Ascending aorta (tissue), 2 donors: ENCODE measurements around the gene EXOC7. TPM values are rescaled to one million over a fixed set of nuclear protein-coding genes. Genes with fewer than 3 reads are reported as not detected.

Experiments
- DNase-seq, 2 donors: peaks; one replicate each; pipeline ENCODE4 v3.0.0-alpha.2; 2019; ENCODE audit warnings: low spot score in 2 of 2
- H3K27ac ChIP-seq, 2 donors: fragments of 200-600 bp; sonication (generic); one replicate each; pipeline ENCODE4 v1.5.1; 2016 to 2017; ENCODE audit warnings: mild to moderate bottlenecking in 1 of 2
- H3K27me3 ChIP-seq: fragments of 200-600 bp; sonication (generic); one replicate; pipeline ENCODE4 v1.5.1; 2017
- H3K36me3 ChIP-seq, 2 donors: fragments of 200-600 bp; sonication (generic); one replicate each; pipeline ENCODE4 v1.5.1; 2016
- H3K4me1 ChIP-seq, 2 donors: fragments of 200-600 bp; sonication (generic); one replicate each; pipeline ENCODE4 v1.5.1; 2016 to 2017; ENCODE audit warnings: mild to moderate bottlenecking in 1 of 2
- H3K4me3 ChIP-seq, 2 donors: fragments of 200-600 bp; sonication (generic); one replicate each; pipeline ENCODE4 v1.5.1; 2016 to 2017; ENCODE audit warnings: mild to moderate bottlenecking in 1 of 2
- H3K9me3 ChIP-seq, 2 donors: fragments of 200-600 bp; sonication (generic); one replicate each; pipeline ENCODE4 v1.5.1; 2016
- CTCF ChIP-seq, 3 experiments: fragments of 200-600 bp in 2 of 3; fragments of 450-650 bp in 1 of 3; sonication (generic) in 2 of 3; IDR thresholded peaks; one replicate each; pipeline ENCODE4 v1.5.1; 2016 to 2019; ENCODE audit warnings: antibody characterized with exemption in 3 of 3, mild to moderate bottlenecking in 1 of 3, moderate library complexity in 1 of 3
- intact Hi-C: fragments of 100-400 bp; cut with DNase I; formaldehyde crosslinking; loops from one replicate; pipeline ENCODE4 v1.15.1; 2023
- total RNA-seq: library from RNA; depleted of rRNA; stranded (reverse); fragments of >200 nt; gene quantifications from one replicate; pipeline ENCODE4 v1.1.0, GENCODE V29; 2016

Gene EXOC7
- total RNA-seq, 1 donor from 2014 or later = 123 TPM

GRCh38 chr17:76092526-76093413 is 10.8 kb downstream of the EXOC7 start:
- Histone ChIP-seq H3K9me3 (no peaks in the 10 kb centered on the region), H3K27ac (no peak overlapping the region), H3K4me1 (no peaks in the 10 kb centered on the region), H3K36me3 (peaks cover 90 to 98% of the 10 kb centered on the region in 2 donors), H3K27me3 (no peaks in the 10 kb centered on the region), H3K4me3 (no peak overlapping the region)
- no peak for DNase-seq
- intact Hi-C loops = no loop called here
- TF ChIP-seq CTCF (IDR thresholded peaks at IDR 0.05) = no peak

- peaks cover 91 to 97% of the 10 kb centered on the region in 2 donors for H3K36me3 ChIP-seq
- TF ChIP-seq CTCF (IDR thresholded peaks at IDR 0.05) = no peak
Measured at GRCh38 chr17:76091526-76092286, 11.9 kb downstream of the EXOC7 start.

GRCh38 chr17:76090517-76091129 is 13.0 kb downstream of the EXOC7 start:
- no peak for DNase-seq
- Histone ChIP-seq H3K4me3 (no peak overlapping the region), H3K27ac (no peak overlapping the region), H3K4me1 (no peaks in the 10 kb centered on the region), H3K36me3 (peaks cover 96 to 99% of the 10 kb centered on the region in 2 donors), H3K9me3 (no peaks in the 10 kb centered on the region), H3K27me3 (no peaks in the 10 kb centered on the region)
- TF ChIP-seq CTCF (IDR thresholded peaks at IDR 0.05) = no peak
- intact Hi-C loops = no loop called here

More at GRCh38 chr17:76091526-76092286, 11.9 kb downstream of the EXOC7 start:
- no peak overlapping the region for H3K4me3 ChIP-seq
- H3K27me3 ChIP-seq = no peaks in the 10 kb centered on the region
- H3K27ac ChIP-seq = no peak overlapping the region
- H3K4me1 ChIP-seq = no peaks in the 10 kb centered on the region
- no peak for DNase-seq
- H3K9me3 ChIP-seq = no peaks in the 10 kb centered on the region
- intact Hi-C loops = no loop called here

GRCh38 chr17:76089680-76090516 is 13.7 kb downstream of the EXOC7 start:
- peaks cover 98 to 99% of the 10 kb centered on the region in 2 donors for H3K36me3 ChIP-seq
- no peak for DNase-seq
- no peaks in the 10 kb centered on the region for H3K9me3 ChIP-seq
- no peaks in the 10 kb centered on the region for H3K4me1 ChIP-seq
- H3K4me3 ChIP-seq = no peak overlapping the region
- no peak for TF ChIP-seq CTCF (IDR thresholded peaks at IDR 0.05)
- H3K27me3 ChIP-seq = no peaks in the 10 kb centered on the region
- no peak overlapping the region for H3K27ac ChIP-seq
- intact Hi-C loops = no loop called here
